Gastroesophageal sphincter (tissue), 4 donors: ENCODE results near the gene GDF7. TPM values are rescaled to one million over a fixed set of nuclear protein-coding genes. Genes with fewer than 3 reads are reported as not detected.

Experiments
- ATAC-seq: fragments of 150-250 bp; one replicate; pipeline ENCODE4 v1.9.1; 2016; ENCODE audit warnings: mild to moderate bottlenecking, moderate library complexity
- H3K27ac ChIP-seq, 4 donors: fragments of 200-600 bp; sonication (generic) in 3 of 4; 1 replicate in 3 of 4; 2 replicates in 1 of 4; pipeline ENCODE4 v1.5.1; 2016 to 2019
- H3K27me3 ChIP-seq: fragments of 200-600 bp; sonication (generic); one replicate; pipeline ENCODE4 v1.5.1; 2019
- H3K36me3 ChIP-seq, 2 donors: fragments of 200-600 bp; sonication (generic); one replicate each; pipeline ENCODE4 v1.5.1; 2019; ENCODE audit warnings: control low read depth in 1 of 2
- H3K4me1 ChIP-seq, 3 donors: fragments of 200-600 bp; sonication (generic); 1 replicate in 2 of 3; 2 replicates in 1 of 3; pipeline ENCODE4 v1.5.1; 2016 to 2019; ENCODE audit warnings: control low read depth in 2 of 3
- H3K4me3 ChIP-seq, 2 donors: fragments of 200-600 bp; sonication (generic); one replicate each; pipeline ENCODE4 v1.5.1; 2019; ENCODE audit warnings: mild to moderate bottlenecking in 1 of 2, moderate library complexity in 1 of 2
- H3K9me3 ChIP-seq, 3 donors: fragments of 200-600 bp; sonication (generic); one replicate each; pipeline ENCODE4 v1.5.1; 2017 to 2019; ENCODE audit warnings: control low read depth in 2 of 3
- CTCF ChIP-seq, 4 experiments: fragments of 200-600 bp in 2 of 4; fragments of 450-650 bp in 2 of 4; sonication (generic) in 1 of 4; IDR thresholded peaks; one replicate each; pipeline ENCODE4 v1.5.1; 2017 to 2019; ENCODE audit warnings: antibody characterized with exemption in 4 of 4, mild to moderate bottlenecking in 2 of 4, moderate library complexity in 2 of 4
- EP300 ChIP-seq: sonication (generic); formaldehyde crosslinking; IDR thresholded peaks from one replicate; pipeline ENCODE4 v1.6.1; 2017; ENCODE audit warnings: antibody characterized with exemption, mild to moderate bottlenecking
- POLR2A ChIP-seq, 2 donors: fragments of 450-650 bp; IDR thresholded peaks; one replicate each; pipeline ENCODE4 v1.6.1; 2017; ENCODE audit warnings: antibody characterized with exemption in 2 of 2, mild to moderate bottlenecking in 2 of 2, moderate library complexity in 1 of 2
- POLR2AphosphoS5 ChIP-seq: sonication (generic); formaldehyde crosslinking; IDR thresholded peaks from one replicate; pipeline ENCODE4 v1.6.1; 2017; ENCODE audit warnings: antibody characterized with exemption
- WGBS, 2 donors: methylation state at CpG; one replicate each; pipeline ENCODE4 v1.1.5; 2018; ENCODE audit warnings: low coverage in 1 of 2; 5-methylcytosine and 5-hydroxymethylcytosine counted together
- total RNA-seq, 4 donors: library from RNA; depleted of rRNA; stranded (reverse); fragments of >200 nt; gene quantifications; one replicate each; pipeline ENCODE4 v1.1.0, GENCODE V29; 2016

Gene GDF7
- total RNA-seq, 4 donors from 2014 or later, result 1.2 to 19.9 (median 15.3) TPM

- no peak for TF ChIP-seq POLR2AphosphoS5
- TF ChIP-seq POLR2A (IDR thresholded peaks at IDR 0.05), result no peak
- TF ChIP-seq CTCF (IDR thresholded peaks at IDR 0.05), result no peak
- no peak for TF ChIP-seq EP300
- H3K4me3 ChIP-seq, result no peak overlapping the region
- 26% methylated on average over 7 of the region's 45 CpGs; no CpG with 5 or more reads in 1 of the 2 donors for WGBS, 2 donors
- no peaks in the 10 kb centered on the region for H3K9me3 ChIP-seq
- H3K36me3 ChIP-seq, result no peaks in the 10 kb centered on the region
- H3K27ac ChIP-seq, result peak overlapping the region in 2 of 4 donors; percentile 34 to 51
- peaks cover 95% of the 10 kb centered on the region for H3K27me3 ChIP-seq
- no peak for ATAC-seq
- H3K4me1 ChIP-seq, result peaks cover 0 to 95% (median 23%) of the 10 kb centered on the region in 3 donors
Observed at GRCh38 chr2:20669562-20670314, 2.8 kb downstream of the GDF7 start.

DNA sequence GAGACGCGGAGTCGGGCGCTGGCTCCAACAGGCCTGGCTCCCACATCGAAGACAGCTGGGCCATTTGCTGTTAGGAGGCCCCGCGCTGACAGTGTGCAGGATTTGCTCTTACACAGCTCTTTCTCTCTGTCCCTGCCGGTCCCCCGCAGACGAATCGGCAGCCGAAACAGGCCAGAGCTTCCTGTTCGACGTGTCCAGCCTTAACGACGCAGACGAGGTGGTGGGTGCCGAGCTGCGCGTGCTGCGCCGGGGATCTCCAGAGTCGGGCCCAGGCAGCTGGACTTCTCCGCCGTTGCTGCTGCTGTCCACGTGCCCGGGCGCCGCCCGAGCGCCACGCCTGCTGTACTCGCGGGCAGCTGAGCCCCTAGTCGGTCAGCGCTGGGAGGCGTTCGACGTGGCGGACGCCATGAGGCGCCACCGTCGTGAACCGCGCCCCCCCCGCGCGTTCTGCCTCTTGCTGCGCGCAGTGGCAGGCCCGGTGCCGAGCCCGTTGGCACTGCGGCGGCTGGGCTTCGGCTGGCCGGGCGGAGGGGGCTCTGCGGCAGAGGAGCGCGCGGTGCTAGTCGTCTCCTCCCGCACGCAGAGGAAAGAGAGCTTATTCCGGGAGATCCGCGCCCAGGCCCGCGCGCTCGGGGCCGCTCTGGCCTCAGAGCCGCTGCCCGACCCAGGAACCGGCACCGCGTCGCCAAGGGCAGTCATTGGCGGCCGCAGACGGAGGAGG, 3.5 kb downstream of the GDF7 start:
- ATAC-seq, result no peak
- Histone ChIP-seq H3K4me1 (peaks cover 0 to 95% (median 22%) of the 10 kb centered on the region in 3 donors), H3K4me3 (peak overlapping the region in 1 of 2 donors; percentile 28), H3K9me3 (no peaks in the 10 kb centered on the region), H3K27me3 (peaks cover 88% of the 10 kb centered on the region), H3K36me3 (no peaks in the 10 kb centered on the region), H3K27ac (peak overlapping the region in 2 of 4 donors; percentile 34 to 51)
- WGBS, 2 donors, result no CpG with 5 or more reads among the region's 83 CpGs
- TF ChIP-seq EP300 (no peak), CTCF (IDR thresholded peaks at IDR 0.05) (no peak), POLR2AphosphoS5 (no peak), POLR2A (IDR thresholded peaks at IDR 0.05) (no peak)

GRCh38 chr2:20671036-20671735, 4.2 kb downstream of the GDF7 start:
- peak overlapping the region in 1 of 2 donors; percentile 28 for H3K4me3 ChIP-seq
- no peaks in the 10 kb centered on the region for H3K36me3 ChIP-seq
- peaks cover 0 to 95% (median 15%) of the 10 kb centered on the region in 3 donors for H3K4me1 ChIP-seq
- ATAC-seq, result no peak
- peaks cover 81% of the 10 kb centered on the region for H3K27me3 ChIP-seq
- 6% methylated on average over 3 of the region's 60 CpGs; no CpG with 5 or more reads in 1 of the 2 donors for WGBS, 2 donors
- H3K9me3 ChIP-seq, result no peaks in the 10 kb centered on the region
- TF ChIP-seq EP300 (no peak), CTCF (IDR thresholded peaks at IDR 0.05) (no peak), POLR2AphosphoS5 (no peak), POLR2A (IDR thresholded peaks at IDR 0.05) (no peak)
- H3K27ac ChIP-seq, result peak overlapping the region in 1 of 4 donors; percentile 34

DNA sequence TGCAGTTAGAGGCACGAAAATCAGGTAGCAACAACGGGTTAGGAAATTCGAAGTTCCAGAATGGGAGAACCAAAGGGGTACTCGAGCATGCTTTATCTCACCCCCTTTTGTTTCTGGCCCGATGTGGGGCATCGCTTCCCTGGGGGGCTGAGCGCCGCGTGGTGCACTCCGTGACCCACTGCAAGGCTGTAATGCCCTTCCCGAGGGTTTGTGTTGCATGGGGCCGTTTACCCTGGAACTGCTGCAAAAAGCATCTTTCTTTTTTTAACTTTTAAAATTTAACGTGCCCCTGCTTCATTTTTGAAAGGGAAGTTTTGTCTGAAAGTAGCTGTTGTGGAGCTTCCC, 4.8 kb downstream of the GDF7 start:
- H3K27me3 ChIP-seq, result peaks cover 75% of the 10 kb centered on the region
- H3K4me3 ChIP-seq, result no peak overlapping the region
- H3K27ac ChIP-seq, result no peak overlapping the region
- H3K4me1 ChIP-seq, result peaks cover 0 to 95% (median 9%) of the 10 kb centered on the region in 3 donors
- 10 to 11% methylated on average over 9 of the region's 13 CpGs for WGBS, 2 donors
- ATAC-seq, result no peak
- no peaks in the 10 kb centered on the region for H3K36me3 ChIP-seq
- H3K9me3 ChIP-seq, result no peaks in the 10 kb centered on the region
- TF ChIP-seq EP300 (no peak), POLR2AphosphoS5 (no peak), CTCF (IDR thresholded peaks at IDR 0.05) (no peak), POLR2A (IDR thresholded peaks at IDR 0.05) (no peak)
